ENCODE measurements around the gene PPME1. TPM values are rescaled to one million over a fixed set of nuclear protein-coding genes. Genes with fewer than 3 reads are reported as not detected.

Gene PPME1
- total RNA-seq, 1 donor from 2014 or later: 29.7 TPM

GRCh38 chr11:74175920-74176319, 4.8 kb downstream of the PPME1 start:
- Histone ChIP-seq H3K9me3 (no peaks in the 10 kb centered on the region), H3K4me1 (peaks cover 7 to 19% of the 10 kb centered on the region in 2 donors), H3K27me3 (no peaks in the 10 kb centered on the region), H3K36me3 (no peaks in the 10 kb centered on the region), H3K4me3 (no peak overlapping the region), H3K27ac (no peak overlapping the region)
- TF ChIP-seq, protein P1, sequence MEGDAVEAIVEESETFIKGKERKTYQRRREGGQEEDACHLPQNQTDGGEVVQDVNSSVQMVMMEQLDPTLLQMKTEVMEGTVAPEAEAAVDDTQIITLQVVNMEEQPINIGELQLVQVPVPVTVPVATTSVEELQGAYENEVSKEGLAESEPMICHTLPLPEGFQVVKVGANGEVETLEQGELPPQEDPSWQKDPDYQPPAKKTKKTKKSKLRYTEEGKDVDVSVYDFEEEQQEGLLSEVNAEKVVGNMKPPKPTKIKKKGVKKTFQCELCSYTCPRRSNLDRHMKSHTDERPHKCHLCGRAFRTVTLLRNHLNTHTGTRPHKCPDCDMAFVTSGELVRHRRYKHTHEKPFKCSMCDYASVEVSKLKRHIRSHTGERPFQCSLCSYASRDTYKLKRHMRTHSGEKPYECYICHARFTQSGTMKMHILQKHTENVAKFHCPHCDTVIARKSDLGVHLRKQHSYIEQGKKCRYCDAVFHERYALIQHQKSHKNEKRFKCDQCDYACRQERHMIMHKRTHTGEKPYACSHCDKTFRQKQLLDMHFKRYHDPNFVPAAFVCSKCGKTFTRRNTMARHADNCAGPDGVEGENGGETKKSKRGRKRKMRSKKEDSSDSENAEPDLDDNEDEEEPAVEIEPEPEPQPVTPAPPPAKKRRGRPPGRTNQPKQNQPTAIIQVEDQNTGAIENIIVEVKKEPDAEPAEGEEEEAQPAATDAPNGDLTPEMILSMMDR (IDR thresholded peaks at IDR 0.05): no peak
- intact Hi-C loops (cut with DNase I): loop anchor here (10.0 kb wide), 1 partner anchor 391 kb away; the partner anchor contains the start of gene MRPL48
- DNase-seq (ENCODE audit: low spot score in 2 of 2): no peak

- no peak overlapping the region for H3K4me3 ChIP-seq
- TF ChIP-seq, protein P1 (IDR thresholded peaks at IDR 0.05): no peak
Measured at GRCh38 chr11:74179234-74180052, 8.4 kb downstream of the PPME1 start.

GRCh38 chr11:74182635-74183034, 11.5 kb downstream of the PPME1 start:
- Histone ChIP-seq H3K9me3 (no peaks in the 10 kb centered on the region), H3K27me3 (no peaks in the 10 kb centered on the region), H3K4me1 (peaks cover 0 to 9% of the 10 kb centered on the region in 2 donors), H3K4me3 (no peak overlapping the region), H3K36me3 (no peaks in the 10 kb centered on the region), H3K27ac (no peak overlapping the region)
- intact Hi-C loops (cut with DNase I): no loop called here
- no peak for DNase-seq (ENCODE audit: low spot score in 2 of 2)
- TF ChIP-seq, protein P1 (IDR thresholded peaks at IDR 0.05): no peak

More at GRCh38 chr11:74179234-74180052, 8.4 kb downstream of the PPME1 start:
- Histone ChIP-seq H3K9me3 (no peaks in the 10 kb centered on the region), H3K27ac (peak overlapping the region; percentile 31 to 51), H3K27me3 (no peaks in the 10 kb centered on the region), H3K4me1 (peaks cover 0 to 9% of the 10 kb centered on the region in 2 donors), H3K36me3 (no peaks in the 10 kb centered on the region)
- intact Hi-C loops (cut with DNase I): loop anchor here (10.0 kb wide), 1 partner anchor 395 kb away; the partner anchor contains the start of gene MRPL48
- no peak for DNase-seq (ENCODE audit: low spot score in 2 of 2)

DNA sequence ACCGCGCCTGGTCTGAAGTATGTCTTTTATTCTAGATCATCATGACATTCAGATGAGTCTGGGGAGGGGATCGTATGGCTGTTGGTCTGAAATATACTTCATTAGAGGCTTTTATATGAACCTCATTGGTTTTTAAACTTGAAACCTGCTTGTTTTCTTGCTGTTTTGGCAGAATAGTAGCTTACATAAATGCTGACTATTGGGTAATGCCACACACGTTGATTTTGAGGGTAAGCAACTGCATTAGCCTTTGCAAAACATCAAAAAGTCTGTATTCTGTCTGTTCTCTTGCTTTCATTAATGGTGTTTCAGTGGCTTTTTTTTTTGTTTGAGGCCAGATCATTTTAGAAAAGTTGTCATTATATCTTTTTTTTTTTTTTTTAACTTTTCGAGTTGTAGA, 14.2 kb downstream of the PPME1 start:
- no peak overlapping the region for H3K4me3 ChIP-seq
- H3K9me3 ChIP-seq: no peaks in the 10 kb centered on the region
- H3K4me1 ChIP-seq: no peaks in the 10 kb centered on the region
- TF ChIP-seq, protein P1 (IDR thresholded peaks at IDR 0.05): no peak
- no peaks in the 10 kb centered on the region for H3K27me3 ChIP-seq
- no peaks in the 10 kb centered on the region for H3K36me3 ChIP-seq
- intact Hi-C loops (cut with DNase I): no loop called here
- no peak for DNase-seq (ENCODE audit: low spot score in 2 of 2)
- H3K27ac ChIP-seq: no peak overlapping the region

GRCh38 chr11:74185695-74186094, 14.6 kb downstream of the PPME1 start:
- intact Hi-C loops (cut with DNase I): no loop called here
- TF ChIP-seq, protein P1 (IDR thresholded peaks at IDR 0.05): no peak
- no peak for DNase-seq (ENCODE audit: low spot score in 2 of 2)

More at GRCh38 chr11:74185695-74186094, 14.6 kb downstream of the PPME1 start:
- Histone ChIP-seq H3K4me3 (no peak overlapping the region), H3K27me3 (no peaks in the 10 kb centered on the region), H3K27ac (no peak overlapping the region), H3K4me1 (no peaks in the 10 kb centered on the region), H3K36me3 (peaks cover 0 to 2% of the 10 kb centered on the region in 2 donors), H3K9me3 (no peaks in the 10 kb centered on the region)
